ENCODE results near the gene SLCO1B1. TPM values are rescaled to one million over a fixed set of nuclear protein-coding genes. Genes with fewer than 3 reads are reported as not detected.

SLCO1B1 gene
- total RNA-seq, 1 experiment from 2014 or later = 0.32 TPM

- H3K27ac ChIP-seq (ENCODE audit: low read depth, low read length) = no peak overlapping the region
- TF ChIP-seq SRF (IDR thresholded peaks at IDR 0.05; ENCODE audit: low read depth) (no peak), SP1 (IDR thresholded peaks at IDR 0.05; ENCODE audit: low read depth) (no peak), EZH2 (IDR thresholded peaks at IDR 0.05) (no peak), JUND (IDR thresholded peaks at IDR 0.05) (no peak)
- ChIA-PET CTCF (no interaction called here), POLR2A (no interaction called here), RAD21 (ENCODE audit: low non-redundant PET in 1 of 2, low total read pairs in 2 of 2, uncharacterized antibody in 2 of 2, unreplicated experiment in 2 of 2) (no interaction called here)
- ATAC-seq (no peak), DNase-seq (ENCODE audit: low read depth, low spot score) (no peak)
- H3K4me3 ChIP-seq (replicated peaks in 1 of 2; ENCODE audit: low read depth in 1 of 2, low read length in 2 of 2) = no peak overlapping the region
- H3K27me3 ChIP-seq (ENCODE audit: insufficient read depth, low read length) = no peaks in the 10 kb centered on the region
- H2AFZ ChIP-seq (ENCODE audit: low read depth, low read length, poor library complexity, severe bottlenecking) = no peak overlapping the region
- no peaks in the 10 kb centered on the region for H3K79me2 ChIP-seq (ENCODE audit: insufficient read depth, low read length)
- no peaks in the 10 kb centered on the region for H4K20me1 ChIP-seq (ENCODE audit: insufficient read depth)
- no peaks in the 10 kb centered on the region for H3K4me1 ChIP-seq (ENCODE audit: control insufficient read depth in 1 of 2, insufficient read depth in 2 of 2, low read length in 2 of 2)
- BruUV-seq (replicated peaks) = no TSS peak
- H3K9me3 ChIP-seq (ENCODE audit: control insufficient read depth in 1 of 2, insufficient read depth in 1 of 2, low read depth in 1 of 2, low read length in 2 of 2) = no peaks in the 10 kb centered on the region
- intact Hi-C loops (cut with micrococcal nuclease) = no loop called here
- H3K36me3 ChIP-seq (ENCODE audit: control insufficient read depth in 1 of 2, insufficient read depth in 2 of 2, low read length in 2 of 2) = no peaks in the 10 kb centered on the region
- H3K4me2 ChIP-seq (ENCODE audit: low read length) = no peak overlapping the region
- H3K9ac ChIP-seq (ENCODE audit: low read length) = no peak overlapping the region
- H3K9me2 ChIP-seq (ENCODE audit: insufficient read depth) = no peaks in the 10 kb centered on the region
These were observed 133.2 kb downstream of the SLCO1B1 start for GRCh38 chr12:21264232-21264631.

DNA sequence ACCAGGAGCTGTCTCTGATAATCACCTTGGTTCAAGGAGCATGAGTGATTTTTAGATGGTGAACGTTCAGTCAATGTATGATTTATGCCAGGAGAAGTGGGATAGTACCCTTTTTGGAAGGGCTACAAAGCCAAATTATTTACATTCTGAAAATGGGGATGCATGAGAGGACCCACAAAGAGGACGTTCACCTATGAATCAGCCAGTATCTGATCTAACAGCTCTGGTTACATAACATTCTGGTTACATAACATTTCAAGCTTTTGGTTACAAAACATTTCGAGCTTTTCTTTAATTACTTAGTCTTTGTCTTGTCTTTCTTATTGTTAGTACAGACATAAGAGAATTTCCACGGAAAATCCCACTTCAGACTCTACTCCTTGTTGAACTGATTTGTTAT is 134.9 kb downstream of the SLCO1B1 start:
- ChIA-PET CTCF (interaction anchor here (1.0 kb wide), 1 partner anchor 17 kb away, joined by 3 read pairs; no protein-coding TSS in a partner anchor), POLR2A (no interaction called here), RAD21 (ENCODE audit: low non-redundant PET in 1 of 2, low total read pairs in 2 of 2, uncharacterized antibody in 2 of 2, unreplicated experiment in 2 of 2) (no interaction called here)
- H2AFZ ChIP-seq (ENCODE audit: low read depth, low read length, poor library complexity, severe bottlenecking) = no peak overlapping the region
- H3K27me3 ChIP-seq (ENCODE audit: insufficient read depth, low read length) = no peaks in the 10 kb centered on the region
- H3K9ac ChIP-seq (ENCODE audit: low read length) = no peak overlapping the region
- TF ChIP-seq ZNF274 (IDR thresholded peaks at IDR 0.05; ENCODE audit: low read depth, low read length) (no peak), POLR2AphosphoS5 (IDR thresholded peaks at IDR 0.05; ENCODE audit: low read depth, low read length) (no peak), FOSL1 (IDR thresholded peaks at IDR 0.05; ENCODE audit: low read depth) (no peak), EZH2phosphoT487 (IDR thresholded peaks at IDR 0.05; ENCODE audit: borderline replicate concordance) (no peak), SIN3A (IDR thresholded peaks at IDR 0.05; ENCODE audit: low read depth) (no peak), RAD21 (IDR thresholded peaks at IDR 0.05; ENCODE audit: low read depth) (no peak), TCF7L2 (IDR thresholded peaks at IDR 0.05; ENCODE audit: borderline replicate concordance, extremely low read depth, insufficient read depth, insufficient read length) (no peak), CBX3 (IDR thresholded peaks at IDR 0.05; ENCODE audit: low read depth) (no peak), SP1 (IDR thresholded peaks at IDR 0.05; ENCODE audit: low read depth) (no peak), ELF1 (IDR thresholded peaks at IDR 0.05; ENCODE audit: borderline replicate concordance, low read depth) (no peak)
- TF ChIP-seq, protein P1, sequence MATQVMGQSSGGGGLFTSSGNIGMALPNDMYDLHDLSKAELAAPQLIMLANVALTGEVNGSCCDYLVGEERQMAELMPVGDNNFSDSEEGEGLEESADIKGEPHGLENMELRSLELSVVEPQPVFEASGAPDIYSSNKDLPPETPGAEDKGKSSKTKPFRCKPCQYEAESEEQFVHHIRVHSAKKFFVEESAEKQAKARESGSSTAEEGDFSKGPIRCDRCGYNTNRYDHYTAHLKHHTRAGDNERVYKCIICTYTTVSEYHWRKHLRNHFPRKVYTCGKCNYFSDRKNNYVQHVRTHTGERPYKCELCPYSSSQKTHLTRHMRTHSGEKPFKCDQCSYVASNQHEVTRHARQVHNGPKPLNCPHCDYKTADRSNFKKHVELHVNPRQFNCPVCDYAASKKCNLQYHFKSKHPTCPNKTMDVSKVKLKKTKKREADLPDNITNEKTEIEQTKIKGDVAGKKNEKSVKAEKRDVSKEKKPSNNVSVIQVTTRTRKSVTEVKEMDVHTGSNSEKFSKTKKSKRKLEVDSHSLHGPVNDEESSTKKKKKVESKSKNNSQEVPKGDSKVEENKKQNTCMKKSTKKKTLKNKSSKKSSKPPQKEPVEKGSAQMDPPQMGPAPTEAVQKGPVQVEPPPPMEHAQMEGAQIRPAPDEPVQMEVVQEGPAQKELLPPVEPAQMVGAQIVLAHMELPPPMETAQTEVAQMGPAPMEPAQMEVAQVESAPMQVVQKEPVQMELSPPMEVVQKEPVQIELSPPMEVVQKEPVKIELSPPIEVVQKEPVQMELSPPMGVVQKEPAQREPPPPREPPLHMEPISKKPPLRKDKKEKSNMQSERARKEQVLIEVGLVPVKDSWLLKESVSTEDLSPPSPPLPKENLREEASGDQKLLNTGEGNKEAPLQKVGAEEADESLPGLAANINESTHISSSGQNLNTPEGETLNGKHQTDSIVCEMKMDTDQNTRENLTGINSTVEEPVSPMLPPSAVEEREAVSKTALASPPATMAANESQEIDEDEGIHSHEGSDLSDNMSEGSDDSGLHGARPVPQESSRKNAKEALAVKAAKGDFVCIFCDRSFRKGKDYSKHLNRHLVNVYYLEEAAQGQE (IDR thresholded peaks at IDR 0.05; ENCODE audit: low read depth) = no peak
- TF ChIP-seq, protein P2, sequence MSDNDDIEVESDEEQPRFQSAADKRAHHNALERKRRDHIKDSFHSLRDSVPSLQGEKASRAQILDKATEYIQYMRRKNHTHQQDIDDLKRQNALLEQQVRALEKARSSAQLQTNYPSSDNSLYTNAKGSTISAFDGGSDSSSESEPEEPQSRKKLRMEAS (IDR thresholded peaks at IDR 0.05) = no peak
- TF ChIP-seq, protein P3, sequence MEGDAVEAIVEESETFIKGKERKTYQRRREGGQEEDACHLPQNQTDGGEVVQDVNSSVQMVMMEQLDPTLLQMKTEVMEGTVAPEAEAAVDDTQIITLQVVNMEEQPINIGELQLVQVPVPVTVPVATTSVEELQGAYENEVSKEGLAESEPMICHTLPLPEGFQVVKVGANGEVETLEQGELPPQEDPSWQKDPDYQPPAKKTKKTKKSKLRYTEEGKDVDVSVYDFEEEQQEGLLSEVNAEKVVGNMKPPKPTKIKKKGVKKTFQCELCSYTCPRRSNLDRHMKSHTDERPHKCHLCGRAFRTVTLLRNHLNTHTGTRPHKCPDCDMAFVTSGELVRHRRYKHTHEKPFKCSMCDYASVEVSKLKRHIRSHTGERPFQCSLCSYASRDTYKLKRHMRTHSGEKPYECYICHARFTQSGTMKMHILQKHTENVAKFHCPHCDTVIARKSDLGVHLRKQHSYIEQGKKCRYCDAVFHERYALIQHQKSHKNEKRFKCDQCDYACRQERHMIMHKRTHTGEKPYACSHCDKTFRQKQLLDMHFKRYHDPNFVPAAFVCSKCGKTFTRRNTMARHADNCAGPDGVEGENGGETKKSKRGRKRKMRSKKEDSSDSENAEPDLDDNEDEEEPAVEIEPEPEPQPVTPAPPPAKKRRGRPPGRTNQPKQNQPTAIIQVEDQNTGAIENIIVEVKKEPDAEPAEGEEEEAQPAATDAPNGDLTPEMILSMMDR (IDR thresholded peaks at IDR 0.05 in 2 of 3, conservative IDR thresholded peaks at IDR 0.05 in 1 of 3; ENCODE audit: borderline replicate concordance in 1 of 3, insufficient read depth in 1 of 3, low read depth in 2 of 3, low read length in 2 of 3) = no peak
- no peak for ATAC-seq
- H4K20me1 ChIP-seq (ENCODE audit: insufficient read depth) = no peaks in the 10 kb centered on the region
- no peak for DNase-seq (ENCODE audit: low read depth, low spot score)
- intact Hi-C loops (cut with micrococcal nuclease) = no loop called here
- H3K4me2 ChIP-seq (ENCODE audit: low read length) = no peak overlapping the region
- H3K9me2 ChIP-seq (ENCODE audit: insufficient read depth) = no peaks in the 10 kb centered on the region
- no peak overlapping the region for H3K4me3 ChIP-seq (replicated peaks in 1 of 2; ENCODE audit: low read depth in 1 of 2, low read length in 2 of 2)
- H3K9me3 ChIP-seq (ENCODE audit: control insufficient read depth in 1 of 2, insufficient read depth in 1 of 2, low read depth in 1 of 2, low read length in 2 of 2) = no peaks in the 10 kb centered on the region
- H3K36me3 ChIP-seq (ENCODE audit: control insufficient read depth in 1 of 2, insufficient read depth in 2 of 2, low read length in 2 of 2) = no peaks in the 10 kb centered on the region
- no peak overlapping the region for H3K27ac ChIP-seq (ENCODE audit: low read depth, low read length)
- H3K4me1 ChIP-seq (ENCODE audit: control insufficient read depth in 1 of 2, insufficient read depth in 2 of 2, low read length in 2 of 2) = no peaks in the 10 kb centered on the region
- H3K79me2 ChIP-seq (ENCODE audit: insufficient read depth, low read length) = no peaks in the 10 kb centered on the region
- no TSS peak for BruUV-seq (replicated peaks)
